Breast epithelium (tissue), 3 donors: ENCODE results near the gene BSND.

ENCODE experiments used
- POLR2A ChIP-seq: fragments of 450-650 bp; IDR thresholded peaks from one replicate; pipeline ENCODE4 v1.6.1; 2016; ENCODE audit warnings: antibody characterized with exemption, mild to moderate bottlenecking, moderate library complexity
- POLR2AphosphoS5 ChIP-seq, 3 donors: sonication (generic); formaldehyde crosslinking; IDR thresholded peaks; one replicate each; pipeline ENCODE4 v1.6.1; 2017; ENCODE audit warnings: antibody characterized with exemption in 3 of 3
- TF ChIP-seq, protein P1 (sequence below), 3 donors: fragments of 450-650 bp; IDR thresholded peaks; one replicate each; pipeline ENCODE4 v1.5.1; 2016 to 2017; ENCODE audit warnings: antibody characterized with exemption in 3 of 3, mild to moderate bottlenecking in 3 of 3, moderate library complexity in 3 of 3

DNA sequence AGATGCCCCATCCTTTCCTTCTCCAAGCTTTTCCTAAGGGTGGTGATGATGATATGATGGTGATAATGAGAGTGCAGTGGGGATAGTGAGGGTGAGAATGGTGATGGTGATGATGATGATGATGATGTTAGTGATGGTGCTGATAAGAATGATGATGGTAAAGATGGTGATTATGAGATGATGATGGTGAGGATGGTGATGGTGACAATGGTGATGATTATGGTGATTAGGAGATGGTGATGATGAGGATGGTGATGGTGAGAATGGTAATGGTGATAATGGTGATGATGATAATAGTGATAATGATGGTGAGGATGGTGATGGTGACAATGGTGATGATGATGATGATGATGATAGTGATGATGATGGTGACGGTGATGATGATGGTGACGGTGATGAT lies 4.0 kb downstream of the BSND start:
- no peak for TF ChIP-seq POLR2AphosphoS5 (IDR thresholded peaks at IDR 0.05)
- TF ChIP-seq, protein P1, sequence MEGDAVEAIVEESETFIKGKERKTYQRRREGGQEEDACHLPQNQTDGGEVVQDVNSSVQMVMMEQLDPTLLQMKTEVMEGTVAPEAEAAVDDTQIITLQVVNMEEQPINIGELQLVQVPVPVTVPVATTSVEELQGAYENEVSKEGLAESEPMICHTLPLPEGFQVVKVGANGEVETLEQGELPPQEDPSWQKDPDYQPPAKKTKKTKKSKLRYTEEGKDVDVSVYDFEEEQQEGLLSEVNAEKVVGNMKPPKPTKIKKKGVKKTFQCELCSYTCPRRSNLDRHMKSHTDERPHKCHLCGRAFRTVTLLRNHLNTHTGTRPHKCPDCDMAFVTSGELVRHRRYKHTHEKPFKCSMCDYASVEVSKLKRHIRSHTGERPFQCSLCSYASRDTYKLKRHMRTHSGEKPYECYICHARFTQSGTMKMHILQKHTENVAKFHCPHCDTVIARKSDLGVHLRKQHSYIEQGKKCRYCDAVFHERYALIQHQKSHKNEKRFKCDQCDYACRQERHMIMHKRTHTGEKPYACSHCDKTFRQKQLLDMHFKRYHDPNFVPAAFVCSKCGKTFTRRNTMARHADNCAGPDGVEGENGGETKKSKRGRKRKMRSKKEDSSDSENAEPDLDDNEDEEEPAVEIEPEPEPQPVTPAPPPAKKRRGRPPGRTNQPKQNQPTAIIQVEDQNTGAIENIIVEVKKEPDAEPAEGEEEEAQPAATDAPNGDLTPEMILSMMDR (IDR thresholded peaks at IDR 0.05), result no peak
- no peak for TF ChIP-seq POLR2A
